ENCODE measurements around the gene CTDSPL. TPM values are rescaled to one million over a fixed set of nuclear protein-coding genes. Genes with fewer than 3 reads are reported as not detected.
"Not testable (repeated sequence)": the region's sequence is repeated elsewhere in the genome, so short reads cannot be mapped to it uniquely, and the experiment has no call there.

CTDSPL gene
- total RNA-seq (2014; rRNA removed) = 25.6 and 26.5 TPM in 2 replicates
- polyA plus RNA-seq (2012) = 38.5 TPM

GRCh38 chr3:37861620-37862041 is at the start of gene CTDSPL:
Gene CTDSPL (plus strand): TSS chr3:37861880. CDS start chr3:37862200, 320 bp downstream.
- DNase-seq (ENCODE audit: low read depth) = peak; percentile 49

- DNase-seq (ENCODE audit: low read depth) = no peak
Measured at GRCh38 chr3:37812499-37812896, 49.2 kb upstream of the CTDSPL start.

GRCh38 chr3:37813403-37813802 is 48.3 kb upstream of the CTDSPL start:
- no peak for DNase-seq (ENCODE audit: low read depth)

- no peak for DNase-seq (ENCODE audit: low read depth)
Measured at GRCh38 chr3:37814547-37814946, 47.1 kb upstream of the CTDSPL start.

GRCh38 chr3:37815156-37815555 is 46.5 kb upstream of the CTDSPL start:
- not testable (repeated sequence) for DNase-seq (ENCODE audit: low read depth)

- DNase-seq (ENCODE audit: low read depth) = no peak
Measured at GRCh38 chr3:37816271-37816670, 45.4 kb upstream of the CTDSPL start.

GRCh38 chr3:37819591-37819990 is 42.1 kb upstream of the CTDSPL start:
- DNase-seq (ENCODE audit: low read depth) = peak; percentile 42

GRCh38 chr3:37820286-37820685 is 41.4 kb upstream of the CTDSPL start:
- no peak for DNase-seq (ENCODE audit: low read depth)

- no peak for DNase-seq (ENCODE audit: low read depth)
Measured at GRCh38 chr3:37823189-37823588, 38.5 kb upstream of the CTDSPL start.

GRCh38 chr3:37824090-37824953 is 37.4 kb upstream of the CTDSPL start:
- no peak for DNase-seq (ENCODE audit: low read depth)

GRCh38 chr3:37824954-37825328 is 36.7 kb upstream of the CTDSPL start:
- no peak for DNase-seq (ENCODE audit: low read depth)

- DNase-seq (ENCODE audit: low read depth) = no peak
Measured at GRCh38 chr3:37825744-37826400, 35.8 kb upstream of the CTDSPL start.

- no peak for DNase-seq (ENCODE audit: low read depth)
Measured at GRCh38 chr3:37826502-37826901, 35.2 kb upstream of the CTDSPL start.

- DNase-seq (ENCODE audit: low read depth) = no peak
Measured at GRCh38 chr3:37826933-37827332, 34.7 kb upstream of the CTDSPL start.

GRCh38 chr3:37832480-37832879 is 29.2 kb upstream of the CTDSPL start:
- no peak for DNase-seq (ENCODE audit: low read depth)

- DNase-seq (ENCODE audit: low read depth) = no peak
Measured at GRCh38 chr3:37833302-37834186, 28.1 kb upstream of the CTDSPL start.

GRCh38 chr3:37836589-37836988 is 25.1 kb upstream of the CTDSPL start:
- DNase-seq (ENCODE audit: low read depth) = no peak

GRCh38 chr3:37847689-37848088 is 14.0 kb upstream of the CTDSPL start:
- DNase-seq (ENCODE audit: low read depth) = no peak

- no peak for DNase-seq (ENCODE audit: low read depth)
Measured at GRCh38 chr3:37849146-37849923, 12.3 kb upstream of the CTDSPL start.

GRCh38 chr3:37852097-37852496 is 9.6 kb upstream of the CTDSPL start:
- peak; percentile 68 for DNase-seq (ENCODE audit: low read depth)

- DNase-seq (ENCODE audit: low read depth) = no peak
Measured at GRCh38 chr3:37852771-37853170, 8.9 kb upstream of the CTDSPL start.
